ENCODE measurements around the gene LONRF3.

The LONRF3 gene

DNA sequence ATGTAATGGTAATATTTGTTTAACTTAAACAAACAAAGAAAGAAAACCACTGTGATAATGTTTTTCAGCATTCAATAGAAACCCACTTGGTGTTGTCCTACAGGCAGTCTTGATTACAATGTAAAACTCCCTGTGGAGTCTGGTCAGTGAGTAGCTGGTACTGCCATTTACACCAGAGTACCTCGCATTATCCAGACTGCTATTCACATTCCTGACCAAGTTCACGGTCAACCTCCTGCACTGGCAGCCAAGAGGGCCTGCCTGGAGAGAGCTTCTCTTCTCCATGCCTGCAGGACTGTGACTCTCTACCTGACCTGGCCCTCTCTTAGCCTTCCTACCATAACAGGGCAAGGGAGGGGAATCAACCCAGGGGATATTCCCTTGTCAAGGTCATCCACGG, 2.9 kb upstream of the LONRF3 start:
- Histone ChIP-seq H3K9ac (ENCODE audit: low read depth, low read length) (no peak overlapping the region), H3K36me3 (ENCODE audit: control insufficient read depth, insufficient read depth, low read length) (no peaks in the 10 kb centered on the region), H3K9me3 (ENCODE audit: control insufficient read depth, insufficient read depth, low read length) (no peaks in the 10 kb centered on the region), H3K4me3 (ENCODE audit: low read depth, low read length) (no peak overlapping the region), H3K4me1 (ENCODE audit: control insufficient read depth, insufficient read depth, low read length) (peaks cover 6% of the 10 kb centered on the region), H3K27me3 (ENCODE audit: control insufficient read depth, insufficient read depth, low read length) (peaks cover 92% of the 10 kb centered on the region)

DNA sequence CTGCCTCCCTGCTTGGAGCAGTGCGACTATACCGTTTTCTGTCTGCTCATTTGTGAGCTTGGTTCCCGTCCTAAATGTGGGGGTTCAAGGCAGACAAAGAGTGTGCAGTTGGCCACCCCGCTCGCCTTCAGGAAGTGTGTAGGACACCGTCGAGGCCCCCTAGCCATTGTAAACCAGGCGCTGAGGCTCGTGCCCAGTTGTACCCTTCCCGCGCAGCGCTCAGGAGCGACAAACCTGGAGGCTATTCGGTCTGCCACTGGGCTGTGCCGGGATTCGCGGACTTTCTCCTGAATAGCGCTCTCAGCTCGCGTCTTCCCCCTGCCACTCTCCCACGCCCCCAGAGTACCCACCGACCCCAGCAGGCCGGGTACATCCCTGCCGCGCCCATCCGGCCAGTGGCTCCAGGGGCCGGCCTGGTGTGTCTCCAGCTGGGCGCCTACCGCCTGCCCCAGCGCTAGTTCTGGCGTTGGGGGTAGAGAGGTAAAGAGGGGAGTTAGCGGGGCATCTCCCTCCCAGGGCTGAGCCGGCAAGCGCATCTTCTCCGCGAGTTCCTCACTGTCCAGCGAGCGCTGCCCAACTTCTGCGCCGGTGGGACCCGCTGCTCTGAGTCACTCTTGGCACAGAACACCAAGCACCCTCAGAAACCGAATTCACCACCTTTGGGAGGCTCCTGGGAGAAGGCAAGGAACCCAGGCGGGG, 880 bp upstream of the LONRF3 start:
- peaks cover 6% of the 10 kb centered on the region for H3K4me1 ChIP-seq (ENCODE audit: control insufficient read depth, insufficient read depth, low read length)
- peak overlapping the region; percentile 13 for H3K4me3 ChIP-seq (ENCODE audit: low read depth, low read length)
- H3K9ac ChIP-seq (ENCODE audit: low read depth, low read length) = no peak overlapping the region
- no peaks in the 10 kb centered on the region for H3K36me3 ChIP-seq (ENCODE audit: control insufficient read depth, insufficient read depth, low read length)
- peaks cover 3% of the 10 kb centered on the region for H3K9me3 ChIP-seq (ENCODE audit: control insufficient read depth, insufficient read depth, low read length)
- H3K27me3 ChIP-seq (ENCODE audit: control insufficient read depth, insufficient read depth, low read length) = peaks cover 93% of the 10 kb centered on the region

DNA sequence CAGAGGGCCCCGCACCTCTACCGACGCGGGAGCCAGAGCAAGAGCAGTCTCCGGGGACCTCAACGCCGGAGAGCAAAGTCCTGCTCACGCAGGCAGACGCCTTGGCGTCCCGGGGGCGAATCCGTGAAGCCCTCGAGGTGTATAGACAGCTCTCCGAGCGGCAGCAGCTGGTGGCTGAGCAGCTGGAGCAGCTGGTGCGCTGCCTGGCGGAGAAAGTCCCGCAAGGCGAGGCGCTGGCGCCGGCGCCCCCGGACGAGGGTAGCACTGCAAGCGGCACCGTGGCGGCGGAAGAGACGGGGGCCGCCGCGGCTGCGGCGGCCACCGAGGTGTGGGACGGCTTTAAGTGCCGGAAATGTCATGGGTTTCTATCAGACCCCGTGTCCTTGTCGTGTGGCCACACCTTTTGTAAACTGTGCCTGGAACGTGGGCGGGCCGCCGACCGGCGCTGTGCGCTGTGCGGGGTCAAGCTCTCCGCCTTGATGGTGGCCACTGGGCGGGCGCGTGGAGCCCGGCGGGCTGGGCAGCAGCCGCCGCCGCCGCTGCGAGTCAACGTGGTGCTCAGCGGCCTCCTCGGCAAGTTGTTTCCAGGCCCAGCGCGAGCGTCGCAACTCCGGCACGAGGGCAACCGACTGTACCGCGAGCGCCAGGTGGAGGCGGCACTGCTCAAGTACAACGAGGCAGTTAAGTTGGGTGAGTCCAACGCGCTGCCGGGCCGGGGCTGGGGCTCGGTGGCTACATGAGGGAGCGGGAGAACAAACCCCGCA, 672 bp downstream of the LONRF3 start:
- Histone ChIP-seq H3K27me3 (ENCODE audit: control insufficient read depth, insufficient read depth, low read length) (peaks cover 92% of the 10 kb centered on the region), H3K9me3 (ENCODE audit: control insufficient read depth, insufficient read depth, low read length) (peaks cover 10% of the 10 kb centered on the region)

DNA sequence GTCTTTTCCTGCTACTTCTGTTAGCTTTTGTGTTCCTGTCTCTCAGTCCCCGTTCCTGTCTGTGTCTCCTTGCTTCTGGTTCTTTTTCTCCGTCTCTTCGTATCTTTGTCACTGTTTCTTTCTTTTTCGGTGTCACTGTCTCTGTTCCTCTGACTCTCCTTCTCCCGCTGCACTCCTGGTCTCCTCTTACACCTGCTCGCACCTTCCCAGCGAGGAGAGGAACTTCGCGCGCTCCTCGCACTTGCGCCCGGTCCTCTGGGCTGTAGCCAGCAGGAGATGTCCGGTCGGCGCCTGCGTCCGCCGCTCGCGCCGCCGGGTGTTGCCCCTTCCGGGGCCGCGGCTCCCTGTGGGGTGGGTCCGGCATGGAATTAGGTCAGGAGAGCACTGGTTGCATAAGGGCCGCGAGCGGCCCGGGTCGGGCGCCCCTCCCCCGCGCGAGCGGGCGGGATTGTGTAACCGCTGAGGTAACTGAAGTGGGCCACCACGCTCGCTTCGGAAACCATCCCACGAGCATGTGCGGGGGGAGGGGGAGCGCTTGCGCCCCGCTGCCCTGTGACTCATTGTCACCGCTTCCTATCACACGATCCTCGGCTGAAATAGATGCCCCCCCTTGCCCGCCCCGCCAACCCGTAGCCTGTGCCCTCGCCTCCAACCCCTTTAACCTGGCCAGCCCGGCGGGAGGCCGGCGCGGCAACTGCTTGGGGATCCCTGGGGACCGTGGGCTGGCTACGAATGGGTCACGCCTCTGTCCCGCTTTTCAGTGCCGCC, 1.6 kb downstream of the LONRF3 start:
- H3K36me3 ChIP-seq (ENCODE audit: control insufficient read depth, insufficient read depth, low read length) = no peaks in the 10 kb centered on the region
- H3K9me3 ChIP-seq (ENCODE audit: control insufficient read depth, insufficient read depth, low read length) = peaks cover 10% of the 10 kb centered on the region
- peaks cover 6% of the 10 kb centered on the region for H3K4me1 ChIP-seq (ENCODE audit: control insufficient read depth, insufficient read depth, low read length)
- H3K27me3 ChIP-seq (ENCODE audit: control insufficient read depth, insufficient read depth, low read length) = peaks cover 90% of the 10 kb centered on the region
- H3K4me3 ChIP-seq (ENCODE audit: low read depth, low read length) = peak overlapping the region; percentile 26
- no peak overlapping the region for H3K9ac ChIP-seq (ENCODE audit: low read depth, low read length)

More for the DNA sequence above, 672 bp downstream of the LONRF3 start:
- peak overlapping the region; percentile 35 for H3K4me3 ChIP-seq (ENCODE audit: low read depth, low read length)
- no peak overlapping the region for H3K9ac ChIP-seq (ENCODE audit: low read depth, low read length)
- H3K4me1 ChIP-seq (ENCODE audit: control insufficient read depth, insufficient read depth, low read length) = peaks cover 6% of the 10 kb centered on the region
- no peaks in the 10 kb centered on the region for H3K36me3 ChIP-seq (ENCODE audit: control insufficient read depth, insufficient read depth, low read length)

DNA sequence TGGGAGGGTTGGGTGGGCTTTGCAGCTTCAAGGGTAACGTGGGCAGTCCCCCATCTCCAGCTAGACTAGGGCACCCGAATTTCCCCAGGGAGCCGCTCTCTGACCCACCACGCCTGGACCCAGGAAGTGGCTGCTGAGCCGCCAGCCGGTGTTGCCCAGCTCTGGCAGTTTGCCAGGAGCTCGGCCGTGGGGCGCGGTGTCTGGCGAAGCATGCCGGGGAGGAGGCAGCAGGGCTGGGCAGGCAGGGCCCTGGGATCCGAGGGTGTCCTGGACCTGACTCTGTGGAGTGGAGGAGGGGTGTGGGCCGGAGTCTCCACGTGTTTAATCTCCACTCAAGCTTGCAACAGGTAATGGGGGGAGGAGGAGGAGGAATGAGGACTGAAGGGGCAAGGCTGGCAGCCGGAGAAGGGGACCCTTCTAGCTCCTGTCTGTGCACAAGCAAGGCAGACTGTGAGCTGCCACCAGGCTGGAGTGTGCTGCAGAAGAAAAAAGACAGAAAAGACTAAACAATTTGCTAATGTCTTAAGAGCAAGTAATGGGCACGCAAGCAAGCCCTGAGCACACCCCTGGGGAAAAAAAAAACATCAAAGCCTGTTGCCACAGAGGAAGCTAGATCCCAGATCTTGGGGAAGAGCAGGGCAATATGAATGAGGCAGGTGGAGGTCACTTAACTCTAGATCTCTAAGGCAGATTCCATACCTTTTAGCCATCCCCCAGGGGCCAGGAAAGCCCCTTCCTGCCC, 2.4 kb downstream of the LONRF3 start:
- Histone ChIP-seq H3K27me3 (ENCODE audit: control insufficient read depth, insufficient read depth, low read length) (peaks cover 84% of the 10 kb centered on the region), H3K4me3 (ENCODE audit: low read depth, low read length) (peak overlapping the region; percentile 26), H3K9ac (ENCODE audit: low read depth, low read length) (no peak overlapping the region), H3K9me3 (ENCODE audit: control insufficient read depth, insufficient read depth, low read length) (peaks cover 10% of the 10 kb centered on the region), H3K36me3 (ENCODE audit: control insufficient read depth, insufficient read depth, low read length) (no peaks in the 10 kb centered on the region), H3K4me1 (ENCODE audit: control insufficient read depth, insufficient read depth, low read length) (peaks cover 4% of the 10 kb centered on the region)

DNA sequence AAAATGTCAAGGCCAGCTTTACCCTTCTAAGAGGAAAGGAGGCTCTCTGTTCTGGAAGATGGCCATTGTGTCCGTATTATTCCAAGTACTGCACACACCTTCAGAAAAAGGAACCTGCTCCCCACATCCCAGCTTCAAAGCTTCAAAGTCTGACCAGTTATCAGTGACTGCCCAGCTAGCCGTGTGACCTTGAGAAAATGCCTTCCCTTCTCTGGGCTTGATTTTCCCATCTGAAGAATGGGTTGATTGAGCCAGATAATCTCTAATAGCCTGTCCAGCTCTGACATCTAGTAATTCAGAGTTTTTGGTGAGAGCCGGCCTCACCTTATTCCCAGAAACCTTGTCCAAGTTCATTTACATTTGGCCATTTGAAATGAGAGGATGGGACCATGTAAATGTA, 3.0 kb downstream of the LONRF3 start:
- H3K4me3 ChIP-seq (ENCODE audit: low read depth, low read length) = no peak overlapping the region
- H3K36me3 ChIP-seq (ENCODE audit: control insufficient read depth, insufficient read depth, low read length) = no peaks in the 10 kb centered on the region
- H3K4me1 ChIP-seq (ENCODE audit: control insufficient read depth, insufficient read depth, low read length) = peaks cover 3% of the 10 kb centered on the region
- peaks cover 79% of the 10 kb centered on the region for H3K27me3 ChIP-seq (ENCODE audit: control insufficient read depth, insufficient read depth, low read length)
- no peak overlapping the region for H3K9ac ChIP-seq (ENCODE audit: low read depth, low read length)
- peaks cover 10% of the 10 kb centered on the region for H3K9me3 ChIP-seq (ENCODE audit: control insufficient read depth, insufficient read depth, low read length)

DNA sequence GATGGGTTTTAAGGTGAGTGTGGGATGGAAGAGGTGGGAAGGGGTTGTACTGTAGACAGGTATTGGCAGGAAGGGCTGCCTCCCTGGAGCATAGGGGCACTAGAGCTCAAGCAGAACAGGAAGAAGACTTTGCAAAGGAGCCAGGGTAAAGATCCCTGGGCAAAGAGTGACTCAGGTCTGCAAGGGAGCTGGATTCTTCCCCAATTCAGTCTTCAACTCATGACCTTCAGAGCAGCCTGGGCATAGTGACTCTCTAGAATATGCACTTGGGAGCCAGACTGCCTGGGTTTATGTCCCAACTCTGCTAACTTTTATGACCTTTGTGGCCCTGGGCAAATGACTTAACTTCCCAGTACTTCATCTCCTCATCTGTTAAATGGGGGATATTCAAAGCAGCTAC, 4.0 kb downstream of the LONRF3 start:
- H3K4me3 ChIP-seq (ENCODE audit: low read depth, low read length) = no peak overlapping the region
- H3K27me3 ChIP-seq (ENCODE audit: control insufficient read depth, insufficient read depth, low read length) = peaks cover 74% of the 10 kb centered on the region
- H3K36me3 ChIP-seq (ENCODE audit: control insufficient read depth, insufficient read depth, low read length) = no peaks in the 10 kb centered on the region
- H3K9me3 ChIP-seq (ENCODE audit: control insufficient read depth, insufficient read depth, low read length) = peaks cover 10% of the 10 kb centered on the region
- H3K4me1 ChIP-seq (ENCODE audit: control insufficient read depth, insufficient read depth, low read length) = peaks cover 3% of the 10 kb centered on the region
- H3K9ac ChIP-seq (ENCODE audit: low read depth, low read length) = no peak overlapping the region

DNA sequence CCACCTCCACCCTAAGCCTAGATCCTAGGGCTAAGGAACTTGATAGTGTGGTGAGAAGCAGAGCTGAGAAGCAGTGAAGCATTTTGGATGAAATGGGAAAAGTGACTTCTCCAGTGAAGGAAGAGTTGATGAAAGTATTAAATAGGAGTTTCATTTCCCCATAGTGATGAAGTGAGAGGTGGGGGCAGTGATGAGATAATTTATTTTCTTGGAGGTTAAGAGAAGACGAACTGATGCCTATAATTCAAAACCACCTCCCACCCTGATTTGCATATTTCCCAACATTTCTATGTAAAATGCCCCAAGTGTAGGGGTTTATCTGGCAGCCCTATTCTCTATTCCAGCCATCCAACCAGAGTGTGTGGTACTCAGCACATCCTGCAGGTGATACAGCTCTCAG, 6.3 kb downstream of the LONRF3 start:
- H3K4me1 ChIP-seq (ENCODE audit: control insufficient read depth, insufficient read depth, low read length) = peaks cover under 1% of the 10 kb centered on the region
- peaks cover 10% of the 10 kb centered on the region for H3K9me3 ChIP-seq (ENCODE audit: control insufficient read depth, insufficient read depth, low read length)
- no peak overlapping the region for H3K4me3 ChIP-seq (ENCODE audit: low read depth, low read length)
- H3K9ac ChIP-seq (ENCODE audit: low read depth, low read length) = no peak overlapping the region
- H3K36me3 ChIP-seq (ENCODE audit: control insufficient read depth, insufficient read depth, low read length) = no peaks in the 10 kb centered on the region
- peaks cover 64% of the 10 kb centered on the region for H3K27me3 ChIP-seq (ENCODE audit: control insufficient read depth, insufficient read depth, low read length)

DNA sequence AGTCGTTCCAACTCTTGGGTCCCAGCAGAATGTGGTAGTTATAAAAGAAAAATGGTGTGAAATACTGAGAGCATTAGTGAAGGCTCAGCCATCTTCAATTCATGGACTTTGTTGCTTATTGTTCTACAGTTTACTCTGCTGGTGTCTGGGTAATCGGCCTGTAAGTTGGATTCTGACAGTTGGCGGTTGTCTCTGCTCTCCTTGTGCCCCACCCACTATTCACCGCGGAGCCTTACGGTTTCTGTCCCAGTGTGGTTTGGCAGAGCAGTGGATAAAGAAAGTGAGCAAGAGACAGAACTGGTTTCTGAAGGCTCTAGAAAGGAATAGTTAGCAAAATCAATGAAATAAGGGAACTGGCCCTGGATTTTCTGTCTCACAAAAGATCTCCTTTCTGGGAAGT, 9.1 kb downstream of the LONRF3 start:
- no peak overlapping the region for H3K9ac ChIP-seq (ENCODE audit: low read depth, low read length)
- peaks cover 38% of the 10 kb centered on the region for H3K27me3 ChIP-seq (ENCODE audit: control insufficient read depth, insufficient read depth, low read length)
- no peaks in the 10 kb centered on the region for H3K36me3 ChIP-seq (ENCODE audit: control insufficient read depth, insufficient read depth, low read length)
- H3K9me3 ChIP-seq (ENCODE audit: control insufficient read depth, insufficient read depth, low read length) = peaks cover 7% of the 10 kb centered on the region
- no peak overlapping the region for H3K4me3 ChIP-seq (ENCODE audit: low read depth, low read length)
- no peaks in the 10 kb centered on the region for H3K4me1 ChIP-seq (ENCODE audit: control insufficient read depth, insufficient read depth, low read length)

DNA sequence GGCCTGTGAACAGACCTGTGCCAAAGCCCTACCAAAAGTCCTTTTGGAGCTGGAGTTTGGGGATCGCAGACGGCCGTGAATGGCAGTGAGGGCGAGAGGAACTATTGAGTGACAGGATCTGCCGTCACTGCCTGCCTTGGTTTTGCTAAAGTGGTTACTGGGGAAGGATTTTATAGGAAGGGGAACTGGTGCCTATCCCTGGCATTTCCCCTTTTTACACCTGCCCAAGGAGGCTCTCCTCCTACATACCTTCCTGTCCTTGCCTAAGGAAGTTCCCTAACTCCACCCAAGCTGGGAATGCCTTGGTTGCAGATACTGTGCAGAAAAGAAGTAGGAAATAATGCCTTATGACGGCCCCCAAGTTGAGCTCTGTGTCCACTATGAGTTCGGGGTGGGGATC, 14.5 kb downstream of the LONRF3 start:
- peaks cover 7% of the 10 kb centered on the region for H3K4me1 ChIP-seq (ENCODE audit: control insufficient read depth, insufficient read depth, low read length)
- H3K4me3 ChIP-seq (ENCODE audit: low read depth, low read length) = no peak overlapping the region
- no peak overlapping the region for H3K9ac ChIP-seq (ENCODE audit: low read depth, low read length)
- H3K27me3 ChIP-seq (ENCODE audit: control insufficient read depth, insufficient read depth, low read length) = peaks cover 19% of the 10 kb centered on the region
- H3K36me3 ChIP-seq (ENCODE audit: control insufficient read depth, insufficient read depth, low read length) = no peaks in the 10 kb centered on the region
- no peaks in the 10 kb centered on the region for H3K9me3 ChIP-seq (ENCODE audit: control insufficient read depth, insufficient read depth, low read length)

DNA sequence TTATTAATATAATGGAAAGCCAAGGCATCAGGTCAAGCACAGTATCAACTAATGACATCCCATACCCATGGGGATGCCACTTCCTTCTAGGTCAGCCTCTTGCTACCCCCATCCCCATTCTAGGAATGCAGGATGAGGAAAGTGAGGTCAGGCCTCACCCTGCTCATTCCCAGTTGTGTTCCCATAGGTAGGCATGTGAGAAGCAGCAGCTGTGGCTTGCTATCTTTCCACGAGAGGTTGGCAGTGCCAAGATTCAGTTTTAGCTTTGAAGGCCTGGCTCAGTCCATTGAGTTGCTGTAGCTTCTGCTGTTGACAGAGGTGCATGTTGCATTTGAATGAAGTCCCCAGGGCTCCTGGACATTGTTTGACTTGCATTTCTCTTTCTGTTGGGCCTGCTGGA, 15.5 kb downstream of the LONRF3 start:
- H3K9me3 ChIP-seq (ENCODE audit: control insufficient read depth, insufficient read depth, low read length) = no peaks in the 10 kb centered on the region
- H3K4me1 ChIP-seq (ENCODE audit: control insufficient read depth, insufficient read depth, low read length) = peaks cover 7% of the 10 kb centered on the region
- peaks cover 14% of the 10 kb centered on the region for H3K27me3 ChIP-seq (ENCODE audit: control insufficient read depth, insufficient read depth, low read length)
- H3K36me3 ChIP-seq (ENCODE audit: control insufficient read depth, insufficient read depth, low read length) = no peaks in the 10 kb centered on the region
- no peak overlapping the region for H3K4me3 ChIP-seq (ENCODE audit: low read depth, low read length)
- no peak overlapping the region for H3K9ac ChIP-seq (ENCODE audit: low read depth, low read length)

Measured in iPS-15b (cell line).